HepG2 (cell line): Measurements from ENCODE around the gene RIOK3. TPM values are rescaled to one million over a fixed set of nuclear protein-coding genes. Genes with fewer than 3 reads are reported as not detected.

Source experiments
- DRAP1 ChIP-seq: IDR thresholded peaks from 2 replicates; pipeline ENCODE4 v1.6.1; 2016; ENCODE audit warnings: missing genetic modification reagents, missing compliant biosample characterization
- EED ChIP-seq: sonication (generic); formaldehyde crosslinking; IDR thresholded peaks from 2 replicates; pipeline ENCODE4 v1.5.0; 2020; ENCODE audit warnings: mild to moderate bottlenecking, missing genetic modification reagents
- ELF3 ChIP-seq: IDR thresholded peaks from 2 replicates; pipeline ENCODE4 v1.6.1; 2016; ENCODE audit warnings: missing genetic modification reagents, missing compliant biosample characterization
- GTF2F1 ChIP-seq: fragments of 150-350 bp; IDR thresholded peaks from 2 replicates; pipeline ENCODE4 v1.6.1; 2014; ENCODE audit warnings: low read length
- HBP1 ChIP-seq: IDR thresholded peaks from 2 replicates; pipeline ENCODE4 v1.6.1; 2016; ENCODE audit warnings: low read depth, control low read depth
- IKZF5 ChIP-seq: IDR thresholded peaks from 2 replicates; pipeline ENCODE4 v1.6.1; 2018; ENCODE audit warnings: missing genetic modification reagents, mild to moderate bottlenecking, missing compliant biosample characterization
- IRX3 ChIP-seq: sonication (generic); formaldehyde crosslinking; IDR thresholded peaks from 2 replicates; pipeline ENCODE4 v1.8.1; 2023; ENCODE audit warnings: mild to moderate bottlenecking, low read depth, missing genetic modification reagents, borderline replicate concordance
- KAT2B ChIP-seq: fragments of 150-350 bp; IDR thresholded peaks from 2 replicates; pipeline ENCODE4 v1.6.1; 2014; ENCODE audit warnings: low read depth, low read length, borderline replicate concordance
- KDM2A ChIP-seq: sonication (generic); formaldehyde crosslinking; IDR thresholded peaks from 2 replicates; pipeline ENCODE4 v1.4.0; 2020; ENCODE audit warnings: low read depth, missing genetic modification reagents, borderline replicate concordance
- KDM5A ChIP-seq: fragments of 200-600 bp; sonication (generic); IDR thresholded peaks from 2 replicates; pipeline ENCODE4 v1.7.0; 2018; ENCODE audit warnings: antibody characterized with exemption, mild to moderate bottlenecking, low read length, borderline replicate concordance
- MEF2D ChIP-seq: sonication (generic); formaldehyde crosslinking; IDR thresholded peaks from 2 replicates; pipeline ENCODE4 v1.5.1; 2020; ENCODE audit warnings: mild to moderate bottlenecking, missing genetic modification reagents
- MEIS1 ChIP-seq: sonication (generic); formaldehyde crosslinking; IDR thresholded peaks from 2 replicates; pipeline ENCODE4 v1.9.0; 2021; ENCODE audit warnings: mild to moderate bottlenecking, missing genetic modification reagents, moderate library complexity, borderline replicate concordance
- PLRG1 ChIP-seq: fragments of 450-650 bp; conservative IDR thresholded peaks from 2 replicates; pipeline ENCODE4 v1.6.1; 2016
- SRF ChIP-seq: IDR thresholded peaks from 2 replicates; pipeline ENCODE4 v1.6.1; 2011; ENCODE audit warnings: mild to moderate bottlenecking, low read depth, low read length, moderate library complexity
- U2AF2 ChIP-seq: fragments of 200-400 bp; formaldehyde crosslinking; IDR thresholded peaks from 2 replicates; pipeline ENCODE4 v1.6.1; 2017; ENCODE audit warnings: low read depth, mild to moderate bottlenecking, low read length
- ZBTB42 ChIP-seq: sonication (generic); formaldehyde crosslinking; IDR thresholded peaks from 2 replicates; pipeline ENCODE4 v1.5.0; 2020; ENCODE audit warnings: mild to moderate bottlenecking, missing genetic modification reagents
- ZNF3 ChIP-seq: IDR thresholded peaks from 2 replicates; pipeline ENCODE4 v1.7.0; 2017; ENCODE audit warnings: inconsistent platforms
- ZNF318 ChIP-seq: sonication (generic); formaldehyde crosslinking; IDR thresholded peaks from 2 replicates; pipeline ENCODE4 v1.4.0; 2020; ENCODE audit warnings: mild to moderate bottlenecking, missing genetic modification reagents
- ZSCAN21 ChIP-seq: sonication (generic); formaldehyde crosslinking; IDR thresholded peaks from 2 replicates; pipeline ENCODE4 v1.8.0; 2022; ENCODE audit warnings: mild to moderate bottlenecking, missing genetic modification reagents, moderate library complexity, borderline replicate concordance
- polyA plus RNA-seq, 8 experiments: library from polyadenylated mRNA; depleted of rRNA in 3 of 8; stranded (reverse) in 7 of 8; unstranded in 1 of 8; fragments of >200 nt; fragmentation: Illumina TruSeq in 4 of 8; extraction: Trizol in 4 of 8; gene quantifications; 2 replicates each; pipeline versions ENCODE4 v1.2.1 to v1.2.3, GENCODE V29; 2011 to 2016; ENCODE audit warnings: low read depth in 4 of 8, missing spikeins in 1 of 8, mixed read lengths in 1 of 8; ENCODE audit not compliant: insufficient read depth in 1 of 8
- total RNA-seq, 5 experiments: library from RNA; depleted of rRNA; stranded (reverse); fragments of >200 nt; fragmentation: Illumina TruSeq; extraction: Trizol; gene quantifications; 2 replicates each; pipeline ENCODE4 v1.2.3, GENCODE V29; 2016; ENCODE audit warnings: low read depth in 1 of 5

The RIOK3 gene
- total and polyA plus RNA-seq, 2 of the 13 experiments (the other 11 are each of a cell fraction or from before 2014, with no cell fraction given) = 26.7 to 36.0 TPM

- 0 out of 2 replicates have a peak, but pooled peaks have one; percentile 61 for TF ChIP-seq HBP1
- TF ChIP-seq IKZF5 (CRISPR knock-in tag) = 0 out of 2 replicates have a peak, but pooled peaks have one; percentile 25
- 0 out of 2 replicates have a peak, but pooled peaks have one; percentile 68 for TF ChIP-seq ZBTB42 (CRISPR knock-in tag)
- no peak; the same call in 1 of the 2 replicates for TF ChIP-seq EED (CRISPR knock-in tag)
- no peak for TF ChIP-seq ELF3 (CRISPR knock-in tag)
- TF ChIP-seq U2AF2 = no peak
- peak; percentile 34; the same call in 1 of the 2 replicates for TF ChIP-seq ZSCAN21 (CRISPR knock-in tag)
- no peak for TF ChIP-seq IRX3 (CRISPR knock-in tag)
- no peak for TF ChIP-seq PLRG1
- no peak for TF ChIP-seq KAT2B
- no peak for TF ChIP-seq MEIS1 (CRISPR knock-in tag)
- no peak for TF ChIP-seq MEF2D (CRISPR knock-in tag)
- no peak for TF ChIP-seq ZNF3 (CRISPR knock-in tag)
- TF ChIP-seq KDM2A (CRISPR knock-in tag) = peak; percentile 55; the same call in 1 of the 2 replicates
- TF ChIP-seq GTF2F1 = no peak
- 0 out of 2 replicates have a peak, but pooled peaks have one; percentile 37 for TF ChIP-seq DRAP1
- no peak for TF ChIP-seq SRF
- 0 out of 2 replicates have a peak, but pooled peaks have one; percentile 26 for TF ChIP-seq ZNF318 (CRISPR knock-in tag)
- 0 out of 2 replicates have a peak, but pooled peaks have one; percentile 14 for TF ChIP-seq KDM5A
Observed at GRCh38 chr18:23437357-23438045, 15.6 kb upstream of the RIOK3 start (continued).
